GM18505 (cell line): Measurements from ENCODE around the gene EHD2.
"Not testable (repeated sequence)": the region's sequence is repeated elsewhere in the genome, so short reads cannot be mapped to it uniquely, and the experiment has no call there.

Source experiments
- ATAC-seq: cut with Tn5 transposase; IDR thresholded peaks from one replicate; pipeline ENCODE4 v1.9.1; 2021; ENCODE audit not compliant: unreplicated experiment
- POLR2A ChIP-seq: IDR thresholded peaks from 4 replicates; pipeline ENCODE4 v1.6.1; 2011; ENCODE audit warnings: borderline replicate concordance; ENCODE audit not compliant: insufficient read depth, insufficient read length; ENCODE audit errors: extremely low read depth

EHD2 gene, protein sequence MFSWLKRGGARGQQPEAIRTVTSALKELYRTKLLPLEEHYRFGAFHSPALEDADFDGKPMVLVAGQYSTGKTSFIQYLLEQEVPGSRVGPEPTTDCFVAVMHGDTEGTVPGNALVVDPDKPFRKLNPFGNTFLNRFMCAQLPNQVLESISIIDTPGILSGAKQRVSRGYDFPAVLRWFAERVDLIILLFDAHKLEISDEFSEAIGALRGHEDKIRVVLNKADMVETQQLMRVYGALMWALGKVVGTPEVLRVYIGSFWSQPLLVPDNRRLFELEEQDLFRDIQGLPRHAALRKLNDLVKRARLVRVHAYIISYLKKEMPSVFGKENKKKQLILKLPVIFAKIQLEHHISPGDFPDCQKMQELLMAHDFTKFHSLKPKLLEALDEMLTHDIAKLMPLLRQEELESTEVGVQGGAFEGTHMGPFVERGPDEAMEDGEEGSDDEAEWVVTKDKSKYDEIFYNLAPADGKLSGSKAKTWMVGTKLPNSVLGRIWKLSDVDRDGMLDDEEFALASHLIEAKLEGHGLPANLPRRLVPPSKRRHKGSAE

DNA sequence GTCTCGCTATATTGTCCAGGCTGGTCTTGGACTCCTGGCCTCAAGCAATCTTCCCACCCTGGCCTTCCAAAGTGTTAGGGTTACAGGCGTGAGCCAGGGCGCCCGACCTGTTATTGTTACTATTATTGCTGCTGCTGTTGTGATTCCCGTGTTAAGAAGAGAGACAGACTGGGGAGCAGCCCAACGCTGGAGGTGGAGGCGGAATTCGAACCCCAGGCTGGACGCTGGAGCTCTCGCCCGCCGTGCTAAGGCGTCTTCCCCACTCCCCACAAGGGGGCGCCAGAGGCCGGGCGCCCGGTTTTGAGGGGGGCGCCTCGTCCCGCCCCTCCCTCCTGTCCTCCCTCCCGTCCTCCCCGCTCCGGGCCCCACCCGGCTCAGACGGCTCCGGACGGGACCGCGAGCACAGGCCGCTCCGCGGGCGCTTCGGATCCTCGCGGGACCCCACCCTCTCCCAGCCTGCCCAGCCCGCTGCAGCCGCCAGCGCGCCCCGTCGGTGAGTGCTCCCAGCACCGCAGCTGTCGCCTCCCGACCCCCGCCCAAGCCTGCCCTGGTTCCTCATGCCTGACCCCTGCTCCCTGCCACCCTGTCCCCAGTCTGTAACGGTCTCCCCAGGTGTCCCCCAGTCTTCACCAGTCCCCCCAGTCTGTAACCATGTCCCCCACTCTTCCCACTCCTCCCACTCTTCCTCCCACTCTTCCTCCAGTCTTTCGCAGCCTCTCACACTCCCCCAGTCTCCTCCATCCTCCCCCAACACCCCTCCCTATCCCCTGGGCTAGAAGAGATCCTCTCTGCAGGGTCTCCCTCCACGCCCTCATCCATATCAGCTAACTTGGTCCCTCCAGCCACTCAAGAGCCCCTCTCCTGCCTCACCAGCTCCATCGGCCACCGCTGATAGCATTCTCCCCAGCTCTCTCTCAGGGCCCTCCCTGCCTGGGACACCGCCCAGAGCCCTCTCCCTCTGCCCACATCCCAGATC lies at the start of gene EHD2:
EHD2 (plus strand) TSS at position 377 of the 976 bp plus-strand sequence. CDS start 3,191 bp downstream, outside the sequence.
- no peak for ATAC-seq
- no peak for TF ChIP-seq POLR2A

DNA sequence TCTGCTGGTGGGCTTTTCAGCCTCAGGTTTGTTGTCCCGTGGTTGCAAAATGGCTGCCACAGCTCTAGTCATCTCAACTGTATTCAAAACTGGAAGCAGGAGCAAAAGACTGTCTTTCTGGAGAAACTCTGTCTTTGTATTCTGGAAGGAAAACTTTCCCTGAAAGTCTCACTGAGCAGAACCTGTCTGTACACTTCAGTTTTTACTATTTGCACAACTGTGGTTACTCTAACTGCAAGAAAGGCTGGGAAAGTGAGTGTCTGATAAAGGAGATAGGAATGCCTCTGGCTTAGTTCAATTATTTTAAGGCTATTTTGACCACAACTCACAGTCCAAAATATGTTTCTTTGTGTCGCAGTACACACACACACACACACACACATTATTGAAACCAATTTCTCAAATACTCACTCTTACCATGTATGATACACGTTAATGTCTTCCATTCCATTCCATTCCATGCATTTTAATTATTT lies 49.7 kb upstream of the EHD2 start:
- no peak for ATAC-seq
- no peak for TF ChIP-seq POLR2A

DNA sequence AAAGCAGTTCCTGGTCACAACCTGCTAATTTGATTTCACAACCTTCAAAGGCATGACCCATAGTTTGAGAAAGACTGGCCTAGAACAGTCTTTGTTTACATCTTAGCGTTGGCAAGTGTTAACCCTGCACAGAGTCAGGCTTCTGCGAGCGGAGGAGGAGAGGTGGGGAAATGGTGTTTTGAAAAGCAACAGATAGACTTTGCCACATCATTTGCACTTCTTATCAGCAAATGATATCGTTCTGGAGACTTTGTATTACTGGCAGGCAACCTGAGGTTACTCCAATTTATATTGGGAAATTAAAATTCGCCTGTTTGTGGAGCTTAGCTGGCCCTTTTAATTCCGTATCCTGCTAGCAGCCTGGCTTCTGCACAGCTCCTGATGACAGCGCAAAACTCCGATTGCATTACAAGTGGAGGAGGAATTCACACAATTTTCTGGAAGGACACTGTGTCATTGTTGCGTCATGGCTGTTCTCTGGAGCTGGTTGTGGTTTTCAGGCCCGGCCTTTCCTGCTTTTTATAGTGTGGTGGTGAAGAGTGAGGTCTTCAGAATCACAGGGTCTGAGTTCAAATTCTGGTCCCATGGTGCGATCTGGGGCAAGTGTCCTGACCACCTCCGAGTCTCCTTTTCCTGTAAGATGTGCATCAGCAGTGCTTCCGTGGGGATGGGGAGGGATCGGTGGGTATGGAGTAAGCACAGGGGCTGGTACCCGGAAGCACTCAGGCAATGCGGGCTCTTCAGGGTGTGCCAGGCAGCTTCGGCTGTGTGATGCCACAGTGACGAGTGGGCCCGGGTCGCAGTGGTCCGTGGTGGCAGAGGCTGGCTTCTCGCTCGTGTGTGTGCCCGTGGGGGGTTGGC lies 49.1 kb upstream of the EHD2 start:
- ATAC-seq, result no peak
- TF ChIP-seq POLR2A, result no peak

DNA sequence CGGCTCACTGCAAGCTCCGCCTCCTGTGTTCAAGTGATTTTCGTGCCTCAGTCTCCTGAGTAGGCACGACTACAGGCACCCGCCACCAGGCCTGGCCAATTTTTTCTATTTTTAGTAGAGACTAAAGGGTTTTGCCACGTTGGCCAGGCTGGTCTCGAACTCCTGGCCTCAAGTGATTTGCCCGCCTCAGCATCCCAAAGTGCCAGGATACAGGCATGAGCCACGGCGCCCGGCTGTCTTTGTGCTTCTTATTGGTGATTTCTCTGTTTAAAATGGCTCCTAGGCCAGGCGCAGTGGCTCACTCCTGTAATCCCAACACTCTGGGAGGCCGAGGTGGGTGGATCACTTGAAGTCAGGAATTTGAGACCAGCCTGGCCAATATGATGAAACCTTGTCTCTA lies 44.7 kb upstream of the EHD2 start:
- not testable (repeated sequence) for ATAC-seq

DNA sequence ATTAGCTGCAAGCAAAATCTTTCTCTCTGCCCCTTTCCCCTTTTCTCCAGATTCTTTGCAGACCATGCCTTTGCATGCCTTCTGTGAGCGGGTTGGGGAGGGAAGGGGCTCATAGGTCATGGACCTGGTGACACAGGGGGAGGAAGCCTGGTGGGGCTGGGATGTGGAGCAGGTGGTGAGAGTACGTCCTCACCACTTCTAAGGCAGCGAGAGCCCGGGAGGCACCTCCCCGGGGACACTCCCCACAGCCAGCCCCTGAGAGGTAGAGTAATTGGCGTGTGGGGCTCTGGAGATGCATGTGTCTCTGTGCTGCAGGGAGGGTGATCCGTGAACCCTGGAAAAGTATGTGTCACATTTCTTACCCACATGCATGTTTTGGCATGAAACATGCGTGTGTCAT lies 42.5 kb upstream of the EHD2 start:
- TF ChIP-seq POLR2A, result no peak
- ATAC-seq, result no peak

DNA sequence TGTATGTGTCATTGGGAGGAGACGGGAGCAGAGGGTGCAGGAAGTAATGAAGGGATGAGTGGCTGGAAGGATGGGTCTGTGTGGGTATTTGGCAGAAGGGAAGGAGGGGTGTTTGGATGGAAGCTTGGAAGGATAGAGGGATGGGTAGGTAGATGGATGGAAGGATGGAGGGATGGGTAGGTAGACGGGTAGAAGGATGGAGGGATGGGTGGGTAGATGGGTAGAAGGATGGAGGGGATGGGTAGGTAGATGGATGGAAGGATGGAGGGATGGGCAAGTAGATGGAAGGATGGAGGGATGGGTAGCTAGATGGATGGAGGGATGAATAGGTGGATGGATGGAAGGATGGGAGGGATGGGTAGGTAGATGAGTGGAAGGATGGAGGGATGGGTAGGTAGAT lies 41.7 kb upstream of the EHD2 start:
- no peak for TF ChIP-seq POLR2A

DNA sequence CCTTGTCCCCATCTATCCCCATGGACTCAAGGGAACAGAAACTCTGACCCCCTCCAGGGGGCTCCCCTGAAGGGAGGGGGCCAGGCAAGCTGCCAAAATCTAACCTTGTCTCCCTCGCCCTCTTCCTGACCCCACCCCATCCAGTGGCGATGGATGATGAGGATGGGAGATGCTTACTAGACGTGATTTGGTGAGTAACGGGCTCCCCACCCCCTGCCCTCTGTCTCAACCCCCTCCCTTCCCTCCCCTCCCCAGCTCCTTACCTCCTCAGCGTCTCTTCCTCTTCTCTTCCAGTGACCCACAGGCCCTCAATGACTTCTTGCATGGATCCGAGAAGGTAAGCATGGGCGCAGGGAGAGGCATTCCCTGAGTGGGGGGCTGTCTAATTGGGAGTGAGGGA lies 39.8 kb upstream of the EHD2 start:
- no peak for ATAC-seq

More for the DNA sequence above, 41.7 kb upstream of the EHD2 start:
- no peak for ATAC-seq

DNA sequence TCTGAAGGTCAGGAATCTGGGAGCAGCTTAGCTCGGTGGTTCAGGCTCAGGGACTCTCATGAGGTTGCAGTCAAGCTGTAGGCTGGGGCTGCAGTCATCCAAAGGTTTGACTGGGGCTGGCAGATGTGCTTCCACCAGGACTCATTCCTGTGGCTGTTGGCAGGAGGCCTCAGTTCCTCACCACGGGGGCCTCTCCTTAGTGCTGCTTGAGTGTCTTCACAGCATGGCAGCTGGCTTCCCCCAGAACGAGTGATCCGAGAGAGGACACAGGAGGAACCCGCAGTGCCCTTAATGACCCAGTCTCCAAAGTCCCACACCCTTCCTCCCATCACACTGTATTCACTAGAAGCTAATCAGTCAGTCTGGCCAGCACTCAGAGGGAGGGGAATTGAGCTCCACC lies 38.7 kb upstream of the EHD2 start:
- no peak for TF ChIP-seq POLR2A
- ATAC-seq, result no peak

More for the DNA sequence above, 39.8 kb upstream of the EHD2 start:
- TF ChIP-seq POLR2A, result no peak

DNA sequence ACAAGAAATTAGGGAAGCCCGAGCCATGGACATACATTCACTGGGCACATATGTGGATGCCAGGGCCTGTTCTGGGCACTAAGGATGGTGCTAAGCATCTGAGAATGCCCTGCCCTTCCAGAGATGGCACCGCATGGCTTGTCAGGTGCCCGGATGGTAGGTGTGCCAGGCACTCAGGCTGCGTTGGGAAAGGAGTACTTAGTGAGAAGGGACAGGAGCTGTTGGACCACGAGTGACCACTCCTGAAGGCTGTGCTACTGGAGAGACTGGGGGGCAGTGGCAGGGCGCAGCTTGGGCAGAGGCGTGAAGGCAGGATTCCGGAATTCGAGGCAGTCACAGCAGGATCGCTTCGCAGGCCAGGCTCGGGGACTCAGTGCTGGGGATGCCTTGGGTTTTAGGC lies 38.0 kb upstream of the EHD2 start:
- TF ChIP-seq POLR2A, result no peak
- ATAC-seq, result no peak

DNA sequence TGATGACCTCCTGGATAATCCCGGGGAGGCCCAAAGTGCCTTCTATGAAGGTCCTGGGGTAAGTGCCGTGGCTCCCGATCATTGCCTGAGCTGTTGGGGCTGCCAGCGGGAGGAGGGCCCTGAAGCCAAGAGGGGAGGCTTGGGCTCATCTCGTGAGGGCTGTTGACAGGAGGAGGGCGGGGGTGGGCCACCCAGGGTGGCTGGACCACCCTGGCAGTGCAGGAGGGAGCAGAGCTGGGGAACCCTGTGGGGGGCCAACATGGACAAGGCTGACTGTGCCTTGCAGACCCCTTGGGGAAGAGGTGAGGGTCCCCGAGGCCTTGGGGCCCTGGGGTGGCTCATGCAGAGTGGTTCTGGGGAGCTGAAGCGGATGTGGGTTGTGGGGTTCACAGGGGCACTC lies 37.4 kb upstream of the EHD2 start:
- no peak for TF ChIP-seq POLR2A

DNA sequence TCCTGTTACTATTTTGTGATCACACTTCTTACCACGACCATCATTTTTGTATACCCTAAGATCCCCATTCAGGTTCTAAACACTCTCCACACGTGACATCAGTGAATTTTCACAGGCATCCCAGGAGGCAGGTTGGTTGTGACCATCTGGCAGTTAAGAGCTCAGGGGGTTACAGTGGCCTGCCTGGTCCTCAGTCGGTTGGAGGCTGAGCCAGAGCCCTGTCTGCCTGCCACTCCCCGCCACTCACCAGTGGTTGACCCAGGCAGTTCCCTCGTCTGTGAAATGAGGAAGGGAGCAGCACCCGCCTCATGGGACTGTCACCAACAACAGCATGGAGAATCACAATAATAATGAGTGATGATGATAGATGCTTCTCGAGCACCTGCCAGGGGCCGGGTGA lies 36.4 kb upstream of the EHD2 start:
- TF ChIP-seq POLR2A, result no peak
- no peak for ATAC-seq

More for the DNA sequence above, 37.4 kb upstream of the EHD2 start:
- no peak for ATAC-seq

DNA sequence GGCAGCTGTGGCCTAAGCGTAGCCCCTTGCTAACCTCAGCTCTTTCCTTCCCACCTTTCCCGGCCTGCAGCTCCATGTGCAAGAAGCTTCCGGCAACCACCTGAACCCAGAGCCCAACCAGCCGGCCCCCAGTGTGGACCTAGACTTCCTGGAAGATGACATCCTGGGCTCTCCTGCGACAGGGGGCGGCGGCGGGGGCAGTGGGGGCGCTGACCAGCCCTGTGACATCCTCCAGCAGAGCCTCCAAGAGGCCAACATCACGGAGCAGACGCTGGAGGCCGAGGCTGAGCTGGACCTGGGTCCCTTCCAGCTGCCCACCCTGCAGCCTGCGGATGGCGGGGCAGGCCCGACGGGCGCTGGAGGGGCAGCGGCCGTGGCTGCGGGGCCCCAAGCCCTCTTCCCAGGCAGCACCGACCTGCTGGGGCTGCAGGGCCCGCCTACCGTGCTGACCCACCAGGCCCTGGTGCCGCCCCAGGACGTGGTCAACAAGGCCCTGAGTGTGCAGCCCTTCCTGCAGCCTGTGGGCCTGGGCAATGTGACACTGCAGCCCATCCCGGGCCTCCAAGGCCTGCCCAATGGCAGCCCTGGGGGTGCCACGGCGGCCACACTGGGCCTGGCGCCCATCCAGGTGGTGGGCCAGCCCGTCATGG lies 33.8 kb upstream of the EHD2 start:
- no peak for ATAC-seq
- no peak for TF ChIP-seq POLR2A
